Measurements from ENCODE around the gene NRCAM.

- no peak for TF ChIP-seq CTCF (IDR thresholded peaks at IDR 0.05)
- TF ChIP-seq EZH2 (IDR thresholded peaks at IDR 0.05; ENCODE audit: borderline replicate concordance, insufficient read depth, low read depth, low read length, poor library complexity, severe bottlenecking) = no peak
Measured at GRCh38 chr7:108164946-108165345, 291.3 kb downstream of the NRCAM start.

All from B cell (primary cell).